Naive B cell (primary cell): ENCODE results near the gene ZNF483. TPM values are rescaled to one million over a fixed set of nuclear protein-coding genes. Genes with fewer than 3 reads are reported as not detected.
"Not testable (repeated sequence)": the region's sequence is repeated elsewhere in the genome, so short reads cannot be mapped to it uniquely, and the experiment has no call there.

Experiments
- ATAC-seq, 2 donors: fragments of 150-1000 bp; cut with Tn5 transposase; 2 replicates each; pipeline ENCODE4 v1.10.0; 2021; ENCODE audit warnings: low read depth in 2 of 2, mild to moderate bottlenecking in 2 of 2, moderate library complexity in 2 of 2
- DNase-seq: peaks from one replicate; pipeline ENCODE4 v3.0.0; 2022
- H3K27ac Mint-ChIP-seq, 6 donors: one replicate each; pipeline ENCODE4 v1.8.0; 2020 to 2022; ENCODE audit warnings: mild to moderate bottlenecking in 6 of 6, mixed read lengths in 6 of 6, moderate library complexity in 5 of 6, inconsistent platforms in 2 of 6
- H3K27me3 Mint-ChIP-seq, 3 donors: one replicate each; pipeline ENCODE4 v1.8.0; 2021 to 2022; ENCODE audit warnings: mixed read lengths in 3 of 3, mild to moderate bottlenecking in 1 of 3
- H3K36me3 Mint-ChIP-seq, 2 donors: one replicate each; pipeline ENCODE4 v1.8.0; 2020 to 2022; ENCODE audit warnings: mixed read lengths in 2 of 2, inconsistent platforms in 1 of 2, mild to moderate bottlenecking in 1 of 2
- H3K4me1 Mint-ChIP-seq, 3 donors: one replicate each; pipeline ENCODE4 v1.8.0; 2020 to 2022; ENCODE audit warnings: mixed read lengths in 3 of 3, inconsistent platforms in 1 of 3, mild to moderate bottlenecking in 1 of 3, moderate library complexity in 1 of 3
- H3K4me3 Mint-ChIP-seq, 8 donors: one replicate each; pipeline ENCODE4 v1.8.0; 2020 to 2022; ENCODE audit warnings: mild to moderate bottlenecking in 8 of 8, mixed read lengths in 8 of 8, moderate library complexity in 8 of 8, inconsistent platforms in 2 of 8
- H3K9me3 Mint-ChIP-seq, 7 donors: one replicate each; pipeline ENCODE4 v1.8.0; 2020 to 2022; ENCODE audit warnings: mixed read lengths in 7 of 7, mild to moderate bottlenecking in 5 of 7, inconsistent platforms in 2 of 7, moderate library complexity in 1 of 7
- polyA plus RNA-seq, 6 donors: library from polyadenylated mRNA; unstranded; fragments of 300-500 nt; fragmentation: Illumina TruSeq; gene quantifications; one replicate each; pipeline ENCODE4 v1.2.3, GENCODE V29; 2021; ENCODE audit warnings: low read depth in 6 of 6

Gene ZNF483
- polyA plus RNA-seq, 6 donors from 2014 or later: 0.63 to 4.2 (median 2.4) TPM

- Mint-ChIP-seq H3K4me1 (peaks cover 6 to 9% (median 7%) of the 10 kb centered on the region in 3 donors), H3K27ac (peak overlapping the region in 1 of 6 donors; percentile 23), H3K27me3 (peaks cover 30 to 44% (median 37%) of the 10 kb centered on the region in 3 donors), H3K36me3 (no peaks in the 10 kb centered on the region), H3K9me3 (no peaks in the 10 kb centered on the region), H3K4me3 (no peak overlapping the region)
- ATAC-seq: no peak
- no peak for DNase-seq
Observed at GRCh38 chr9:111604054-111604615, 79.2 kb downstream of the ZNF483 start.

- no peaks in the 10 kb centered on the region for H3K36me3 Mint-ChIP-seq
- H3K27ac Mint-ChIP-seq: no peak overlapping the region
- no peak overlapping the region for H3K4me3 Mint-ChIP-seq
- peaks cover 0 to 1% (median 0%) of the 10 kb centered on the region in 3 donors for H3K4me1 Mint-ChIP-seq
- H3K9me3 Mint-ChIP-seq: no peaks in the 10 kb centered on the region
- peaks cover 30 to 41% (median 37%) of the 10 kb centered on the region in 3 donors for H3K27me3 Mint-ChIP-seq
- ATAC-seq (no peak), DNase-seq (no peak)
Observed at GRCh38 chr9:111605041-111605559, 80.1 kb downstream of the ZNF483 start.

GRCh38 chr9:111610149-111610548 lies 85.2 kb downstream of the ZNF483 start:
- ATAC-seq (no peak), DNase-seq (no peak)
- H3K4me3 Mint-ChIP-seq: no peak overlapping the region
- no peak overlapping the region for H3K27ac Mint-ChIP-seq
- H3K36me3 Mint-ChIP-seq: no peaks in the 10 kb centered on the region
- no peaks in the 10 kb centered on the region for H3K9me3 Mint-ChIP-seq
- peaks cover 38 to 66% (median 60%) of the 10 kb centered on the region in 3 donors for H3K27me3 Mint-ChIP-seq
- no peaks in the 10 kb centered on the region for H3K4me1 Mint-ChIP-seq

- Mint-ChIP-seq H3K9me3 (no peaks in the 10 kb centered on the region), H3K27ac (no peak overlapping the region), H3K4me1 (no peaks in the 10 kb centered on the region), H3K36me3 (no peaks in the 10 kb centered on the region), H3K27me3 (peaks cover 37 to 73% (median 62%) of the 10 kb centered on the region in 3 donors), H3K4me3 (no peak overlapping the region)
- no peak for ATAC-seq
- DNase-seq: no peak
Observed at GRCh38 chr9:111610845-111611244, 85.9 kb downstream of the ZNF483 start.

GRCh38 chr9:111613436-111614040 lies 88.6 kb downstream of the ZNF483 start:
- no peaks in the 10 kb centered on the region for H3K36me3 Mint-ChIP-seq
- ATAC-seq: no peak
- H3K4me1 Mint-ChIP-seq: no peaks in the 10 kb centered on the region

GRCh38 chr9:111615928-111616327 lies 90.9 kb downstream of the ZNF483 start:
- Mint-ChIP-seq H3K36me3 (no peaks in the 10 kb centered on the region), H3K27me3 (peaks cover 28 to 50% (median 46%) of the 10 kb centered on the region in 3 donors), H3K27ac (no peak overlapping the region), H3K4me1 (no peaks in the 10 kb centered on the region), H3K4me3 (no peak overlapping the region), H3K9me3 (no peaks in the 10 kb centered on the region)
- no peak for ATAC-seq
- DNase-seq: no peak

More at GRCh38 chr9:111613436-111614040, 88.6 kb downstream of the ZNF483 start:
- no peak overlapping the region for H3K4me3 Mint-ChIP-seq
- no peak for DNase-seq
- no peak overlapping the region for H3K27ac Mint-ChIP-seq
- H3K27me3 Mint-ChIP-seq: peaks cover 36 to 71% (median 69%) of the 10 kb centered on the region in 3 donors
- H3K9me3 Mint-ChIP-seq: no peaks in the 10 kb centered on the region

GRCh38 chr9:111617349-111617748 lies 92.4 kb downstream of the ZNF483 start:
- H3K9me3 Mint-ChIP-seq, H3K4me3 Mint-ChIP-seq, H3K36me3 Mint-ChIP-seq, H3K4me1 Mint-ChIP-seq, DNase-seq, H3K27ac Mint-ChIP-seq, ATAC-seq: not testable (repeated sequence)
- H3K27me3 Mint-ChIP-seq: peaks cover 37 to 43% (median 37%) of the 10 kb centered on the region in 3 donors

- Mint-ChIP-seq H3K36me3 (no peaks in the 10 kb centered on the region), H3K9me3 (no peaks in the 10 kb centered on the region), H3K4me1 (no peaks in the 10 kb centered on the region), H3K27ac (no peak overlapping the region), H3K4me3 (no peak overlapping the region), H3K27me3 (peaks cover 12 to 21% (median 13%) of the 10 kb centered on the region in 3 donors)
- ATAC-seq: peak; percentile 33 to 52
- DNase-seq: no peak
Observed at GRCh38 chr9:111621895-111622480, 97.0 kb downstream of the ZNF483 start.

GRCh38 chr9:111622626-111623025 lies 97.6 kb downstream of the ZNF483 start:
- Mint-ChIP-seq H3K27ac (no peak overlapping the region), H3K27me3 (peaks cover 12 to 21% (median 13%) of the 10 kb centered on the region in 3 donors), H3K36me3 (no peaks in the 10 kb centered on the region), H3K9me3 (no peaks in the 10 kb centered on the region), H3K4me3 (no peak overlapping the region), H3K4me1 (no peaks in the 10 kb centered on the region)
- no peak for ATAC-seq
- DNase-seq: no peak

Other genes with a start within 250 kb of the ZNF483 start
- gene OR2K2, start 195.0 kb upstream of the ZNF483 start, polyA plus RNA-seq: not detected
- 10 to 100 TPM in 1 of 6 donors, 1 to 10 TPM in 5; 5.0 to 10.7 (median 7.3) TPM for gene ECPAS, start 40.8 kb upstream of the ZNF483 start, polyA plus RNA-seq
- under 1 TPM in 1 of 6 donors, not detected in 5; 0.32 TPM for gene PTGR1, start 74.5 kb downstream of the ZNF483 start, polyA plus RNA-seq
- gene DNAJC25, start 106.2 kb downstream of the ZNF483 start, polyA plus RNA-seq: 1 to 10 TPM; 1.9 to 3.6 (median 2.5) TPM
- gene GNG10, start 136.4 kb downstream of the ZNF483 start, polyA plus RNA-seq: 10 to 100 TPM; 24.6 to 35.9 (median 28.8) TPM